GM12872 (cell line): ENCODE results near the gene L3MBTL3.

Source experiments
- CTCF ChIP-seq: IDR thresholded peaks from 3 replicates; pipeline ENCODE4 v1.5.1; 2011; ENCODE audit warnings: low read depth, mild to moderate bottlenecking, low read length, moderate library complexity; ENCODE audit not compliant: insufficient read depth

The L3MBTL3 gene

DNA sequence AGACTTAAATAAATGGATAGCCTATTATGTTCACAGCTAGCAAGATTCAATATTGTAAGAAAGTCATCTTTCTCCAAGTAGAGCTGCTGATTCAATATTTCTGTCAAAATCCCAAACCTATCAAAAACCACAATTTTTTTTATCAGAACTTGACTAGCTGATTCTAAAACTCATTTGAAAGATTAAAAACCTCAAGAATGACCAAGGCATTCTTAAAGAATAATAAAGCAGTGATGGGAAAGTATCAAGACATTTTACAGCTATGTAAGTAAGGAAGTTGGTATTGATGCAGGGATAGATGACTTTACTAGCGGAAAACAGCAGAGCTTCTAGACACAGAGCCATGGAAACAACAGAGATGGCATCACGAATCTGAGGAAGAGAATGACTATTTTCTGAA is 139.7 kb downstream of the L3MBTL3 start:
- no peak for TF ChIP-seq CTCF

- TF ChIP-seq CTCF, result no peak
Observed at GRCh38 chr6:130158548-130158947, 140.2 kb downstream of the L3MBTL3 start.

DNA sequence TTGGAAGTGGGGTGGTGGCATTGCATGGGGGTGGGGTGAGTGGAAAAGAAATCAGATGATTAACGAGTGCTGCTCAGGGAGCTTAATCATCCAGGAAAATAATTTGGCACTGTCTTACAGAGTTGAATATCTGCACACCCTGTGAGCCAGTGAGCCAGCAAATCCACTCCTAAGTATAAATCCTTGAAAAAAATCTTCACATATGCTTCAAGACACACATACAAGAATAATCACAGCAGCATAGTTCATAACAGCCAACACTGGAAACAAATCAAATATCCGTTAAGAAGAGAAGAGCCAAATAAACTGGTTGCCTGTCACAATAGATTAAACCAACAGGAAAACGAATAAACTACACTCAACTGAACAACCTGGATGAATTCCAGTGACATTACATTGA is 141.6 kb downstream of the L3MBTL3 start:
- no peak for TF ChIP-seq CTCF

DNA sequence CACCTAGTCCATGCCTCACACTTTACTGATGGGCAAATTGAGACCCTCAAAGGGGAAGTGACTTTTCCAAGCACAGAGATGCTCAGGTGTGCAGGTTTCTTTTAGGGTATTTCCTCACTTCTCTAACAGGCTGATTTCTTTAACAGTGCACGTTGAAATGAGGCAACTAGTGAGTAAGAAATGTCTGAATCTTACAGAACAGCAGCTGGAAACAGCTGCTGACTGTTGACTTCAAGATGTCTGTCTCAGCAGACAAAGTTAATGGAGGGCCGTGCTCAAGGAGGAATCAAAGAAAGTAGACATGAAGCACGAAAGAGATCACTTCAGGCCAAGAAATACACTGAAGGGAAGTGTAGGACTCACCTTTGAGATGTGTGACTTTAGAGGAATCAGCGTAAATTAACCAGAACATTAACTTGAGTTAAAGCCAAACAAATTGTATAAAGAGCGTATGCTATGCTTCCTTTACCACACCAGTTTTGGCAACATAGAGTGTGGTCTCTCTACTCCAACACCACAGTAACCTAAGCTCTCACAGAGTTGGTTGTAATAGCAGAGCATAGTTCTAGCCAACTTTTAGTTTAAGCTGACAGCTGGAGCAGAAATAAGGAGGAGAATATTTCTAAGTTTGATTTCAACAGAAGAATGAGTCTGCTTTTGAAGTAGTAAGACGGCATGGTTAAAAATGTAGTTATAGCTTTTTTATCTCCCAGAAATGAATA is 143.5 kb downstream of the L3MBTL3 start:
- TF ChIP-seq CTCF, result no peak

GRCh38 chr6:130162421-130162820 is 144.0 kb downstream of the L3MBTL3 start:
- TF ChIP-seq CTCF, result no peak

GRCh38 chr6:130163266-130163665 is 144.9 kb downstream of the L3MBTL3 start:
- no peak for TF ChIP-seq CTCF

- TF ChIP-seq CTCF, result no peak
Observed at GRCh38 chr6:130164251-130164650, 145.9 kb downstream of the L3MBTL3 start.
